Gastrocnemius medialis (tissue), 4 donors: ENCODE results near the gene PLA2G4A.

Experiments
- POLR2A ChIP-seq, 2 donors: fragments of 450-650 bp; IDR thresholded peaks; one replicate each; pipeline ENCODE4 v1.6.1; 2017; ENCODE audit warnings: antibody characterized with exemption in 2 of 2, mild to moderate bottlenecking in 2 of 2, moderate library complexity in 2 of 2
- TF ChIP-seq, protein P1 (sequence below), 5 experiments: fragments of 450-650 bp in 3 of 5; fragments of 200-600 bp in 2 of 5; sonication (generic) in 2 of 5; IDR thresholded peaks in 4 of 5; conservative IDR thresholded peaks in 1 of 5; 1 replicate in 4 of 5; 2 replicates in 1 of 5; pipeline ENCODE4 v1.5.1; 2016 to 2019; ENCODE audit warnings: antibody characterized with exemption in 5 of 5, mild to moderate bottlenecking in 3 of 5, moderate library complexity in 3 of 5

DNA sequence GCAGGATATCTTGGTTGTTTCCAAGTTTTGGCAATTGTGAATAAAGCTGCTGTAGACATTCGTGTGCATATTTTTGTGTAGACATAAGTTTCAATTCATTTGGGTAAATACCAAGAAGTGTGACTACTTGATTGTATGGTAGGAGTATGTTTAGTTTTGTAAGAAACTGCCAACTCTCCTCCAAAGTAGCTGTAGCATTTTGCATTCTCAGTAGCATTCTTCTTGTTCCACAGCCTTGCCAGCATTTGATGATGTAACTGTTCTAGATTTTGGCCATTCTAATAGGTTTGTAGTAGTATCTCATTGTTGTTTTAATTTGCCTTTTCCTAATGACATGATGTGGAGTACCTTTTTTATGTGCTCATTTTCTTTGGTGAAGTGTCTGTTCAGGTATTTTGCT, 38.6 kb upstream of the PLA2G4A start:
- TF ChIP-seq POLR2A (IDR thresholded peaks at IDR 0.05): no peak
- TF ChIP-seq, protein P1, sequence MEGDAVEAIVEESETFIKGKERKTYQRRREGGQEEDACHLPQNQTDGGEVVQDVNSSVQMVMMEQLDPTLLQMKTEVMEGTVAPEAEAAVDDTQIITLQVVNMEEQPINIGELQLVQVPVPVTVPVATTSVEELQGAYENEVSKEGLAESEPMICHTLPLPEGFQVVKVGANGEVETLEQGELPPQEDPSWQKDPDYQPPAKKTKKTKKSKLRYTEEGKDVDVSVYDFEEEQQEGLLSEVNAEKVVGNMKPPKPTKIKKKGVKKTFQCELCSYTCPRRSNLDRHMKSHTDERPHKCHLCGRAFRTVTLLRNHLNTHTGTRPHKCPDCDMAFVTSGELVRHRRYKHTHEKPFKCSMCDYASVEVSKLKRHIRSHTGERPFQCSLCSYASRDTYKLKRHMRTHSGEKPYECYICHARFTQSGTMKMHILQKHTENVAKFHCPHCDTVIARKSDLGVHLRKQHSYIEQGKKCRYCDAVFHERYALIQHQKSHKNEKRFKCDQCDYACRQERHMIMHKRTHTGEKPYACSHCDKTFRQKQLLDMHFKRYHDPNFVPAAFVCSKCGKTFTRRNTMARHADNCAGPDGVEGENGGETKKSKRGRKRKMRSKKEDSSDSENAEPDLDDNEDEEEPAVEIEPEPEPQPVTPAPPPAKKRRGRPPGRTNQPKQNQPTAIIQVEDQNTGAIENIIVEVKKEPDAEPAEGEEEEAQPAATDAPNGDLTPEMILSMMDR (IDR thresholded peaks at IDR 0.05 in 4 of 5, conservative IDR thresholded peaks at IDR 0.05 in 1 of 5): no peak
